Neural progenitor cell (in vitro differentiated cells): ENCODE measurements around the gene DNAJC18.

Source experiments
- CTCF ChIP-seq: fragments of 200-600 bp; sonication (generic); IDR thresholded peaks from 2 replicates; pipeline ENCODE4 v1.5.1; 2017; ENCODE audit warnings: antibody characterized with exemption, mild to moderate bottlenecking
- EZH2 ChIP-seq: fragments of 200-600 bp; sonication (generic); IDR thresholded peaks from 2 replicates; pipeline ENCODE4 v1.6.1; 2017; ENCODE audit warnings: antibody characterized with exemption, mild to moderate bottlenecking, moderate library complexity

- TF ChIP-seq CTCF (no peak), EZH2 (no peak)
Measured at GRCh38 chr5:139390639-139391569, 48.4 kb downstream of the DNAJC18 start.
